ENCODE results near the gene KLRF1.
"Not testable (repeated sequence)": the region's sequence is repeated elsewhere in the genome, so short reads cannot be mapped to it uniquely, and the experiment has no call there.

KLRF1 gene

GRCh38 chr12:9870286-9870866 is 43.1 kb downstream of the KLRF1 start:
- no peak for DNase-seq (ENCODE audit: low spot score)

- no peak for DNase-seq (ENCODE audit: low spot score)
Measured at GRCh38 chr12:9872162-9872561, 44.9 kb downstream of the KLRF1 start.

GRCh38 chr12:9872742-9873141 is 45.5 kb downstream of the KLRF1 start:
- no peak for DNase-seq (ENCODE audit: low spot score)

DNA sequence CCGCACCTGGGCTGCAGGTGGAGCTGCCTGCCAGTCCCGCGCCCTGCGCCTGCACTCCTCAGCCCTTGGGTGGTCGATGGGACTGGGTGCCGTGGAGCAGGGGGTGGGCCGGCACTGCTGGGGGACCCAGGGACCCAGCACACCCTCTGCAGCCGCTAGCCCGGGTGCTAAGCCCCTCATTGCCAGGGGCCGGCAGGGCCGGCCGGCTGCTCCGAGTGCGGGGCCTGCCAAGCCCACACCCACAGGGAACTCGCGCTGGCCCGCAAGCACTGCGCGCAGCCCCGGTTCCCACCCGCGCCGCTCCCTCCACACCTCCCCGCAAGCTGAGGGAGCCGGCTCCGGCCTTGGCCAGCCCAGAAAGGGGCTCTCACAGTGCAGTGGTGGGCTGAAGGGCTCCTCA is 48.8 kb downstream of the KLRF1 start:
- not testable (repeated sequence) for DNase-seq (ENCODE audit: low spot score)

GRCh38 chr12:9880532-9881078 is 53.3 kb downstream of the KLRF1 start:
- no peak for DNase-seq (ENCODE audit: low spot score)

DNA sequence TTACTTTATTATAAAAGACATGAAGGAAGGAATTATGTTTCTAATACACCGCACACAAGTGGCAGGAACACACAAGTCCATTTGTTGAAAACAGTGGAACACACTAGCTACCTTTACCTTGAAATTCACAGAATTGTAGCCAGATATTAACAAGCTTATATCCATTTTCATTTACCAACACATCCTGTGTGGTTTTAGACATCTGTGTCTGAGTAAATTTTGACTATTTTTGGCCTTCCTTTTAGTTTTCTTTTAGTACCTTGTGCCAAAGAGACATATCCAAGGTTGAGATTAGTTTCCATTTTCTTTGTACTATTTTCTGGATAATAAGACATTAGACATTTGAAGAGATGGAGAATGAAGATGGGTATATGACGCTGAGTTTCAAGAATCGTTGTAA is 54.0 kb downstream of the KLRF1 start, which contains the start of gene KLRF2:
Gene KLRF2, plus strand, starts transcription at position 244 of the 400 bp plus-strand sequence. Its CDS starts 107 bp downstream, at position 351.
- no peak for DNase-seq (ENCODE audit: low spot score)

DNA sequence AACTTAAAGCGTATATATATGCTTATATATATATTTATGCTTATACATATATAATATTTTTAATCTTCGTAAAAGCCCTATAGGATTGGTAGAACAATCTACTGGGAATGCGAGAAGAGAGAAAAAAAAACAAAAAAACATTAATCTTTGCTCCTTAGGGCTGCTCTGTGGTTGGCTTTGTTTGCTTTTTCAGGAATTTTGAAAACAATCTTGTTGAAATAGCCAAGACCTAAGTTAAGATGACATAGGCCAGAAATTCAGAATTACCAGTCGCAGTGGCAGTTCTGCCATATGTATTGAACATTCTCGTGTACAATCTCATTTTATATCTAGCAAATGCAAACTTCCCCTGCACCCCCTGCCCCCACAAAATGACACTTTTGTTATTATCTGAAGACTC is 54.7 kb downstream of the KLRF1 start:
- DNase-seq (ENCODE audit: low spot score) = no peak

- no peak for DNase-seq (ENCODE audit: low spot score)
Measured at GRCh38 chr12:9883175-9883574, 55.9 kb downstream of the KLRF1 start.

- no peak for DNase-seq (ENCODE audit: low spot score)
Measured at GRCh38 chr12:9888665-9889273, 61.5 kb downstream of the KLRF1 start.

Measured in putamen (tissue), 1 donor.